Fibroblast of lung (primary cell): ENCODE results near the gene PTPN14. TPM values are rescaled to one million over a fixed set of nuclear protein-coding genes. Genes with fewer than 3 reads are reported as not detected.

Experiments
- DNase-seq, 2 donors: peaks; one replicate each; pipeline versions ENCODE4 v3.0.0 to v3.0.0-alpha.2; 2010; ENCODE audit warnings: low read depth in 2 of 2
- H2AFZ ChIP-seq: 2 replicates; pipeline ENCODE4 v1.5.1; 2012; ENCODE audit warnings: low read length, control low read depth, inconsistent platforms
- H3K27ac ChIP-seq: 2 replicates; pipeline ENCODE4 v1.5.1; 2011; ENCODE audit warnings: low read length, control low read depth; ENCODE audit not compliant: insufficient read depth
- H3K27me3 ChIP-seq: 2 replicates; pipeline ENCODE4 v1.5.1; 2011; ENCODE audit warnings: mild to moderate bottlenecking, low read length; ENCODE audit not compliant: control insufficient read depth, insufficient read depth
- H3K36me3 ChIP-seq: 2 replicates; pipeline ENCODE4 v1.5.1; 2011; ENCODE audit warnings: low read length; ENCODE audit not compliant: control insufficient read depth, insufficient read depth
- H3K4me1 ChIP-seq: 2 replicates; pipeline ENCODE4 v1.5.1; 2011; ENCODE audit warnings: low read length; ENCODE audit not compliant: control insufficient read depth, insufficient read depth; ENCODE audit errors: extremely low read depth
- H3K4me2 ChIP-seq: 2 replicates; pipeline ENCODE4 v1.5.1; 2011; ENCODE audit warnings: low read length, control low read depth; ENCODE audit not compliant: insufficient read depth; ENCODE audit errors: extremely low read depth
- H3K4me3 ChIP-seq, 4 experiments: fragments of 200-600 bp in 1 of 4; sonication (generic) in 1 of 4; replicated peaks in 1 of 4; 2 replicates each; pipeline ENCODE4 v1.5.1; 2011 to 2016; ENCODE audit warnings: low read length in 4 of 4, low read depth in 3 of 4, mild to moderate bottlenecking in 3 of 4, control low read depth in 2 of 4, inconsistent platforms in 1 of 4, mixed read lengths in 1 of 4; ENCODE audit not compliant: insufficient read depth in 1 of 4; ENCODE audit errors: control extremely low read depth in 1 of 4
- H3K79me2 ChIP-seq: 2 replicates; pipeline ENCODE4 v1.5.1; 2012; ENCODE audit warnings: mild to moderate bottlenecking, low read length, inconsistent platforms; ENCODE audit not compliant: control insufficient read depth, insufficient read depth
- H3K9ac ChIP-seq: 2 replicates; pipeline ENCODE4 v1.5.1; 2011; ENCODE audit warnings: mild to moderate bottlenecking, low read length, control low read depth; ENCODE audit not compliant: insufficient read depth
- H3K9me3 ChIP-seq: 2 replicates; pipeline ENCODE4 v1.5.1; 2012; ENCODE audit warnings: low read depth, low read length; ENCODE audit not compliant: control insufficient read depth, insufficient read depth
- H4K20me1 ChIP-seq: 2 replicates; pipeline ENCODE4 v1.5.1; 2011; ENCODE audit warnings: low read length; ENCODE audit not compliant: control insufficient read depth, insufficient read depth; ENCODE audit errors: extremely low read depth
- CTCF ChIP-seq, 2 donors: IDR thresholded peaks in 1 of 2; conservative IDR thresholded peaks in 1 of 2; 1 replicate in 1 of 2; 2 replicates in 1 of 2; pipeline ENCODE4 v1.5.1; 2011 to 2012; ENCODE audit warnings: low read length in 2 of 2, control low read depth in 1 of 2, inconsistent platforms in 1 of 2, low read depth in 1 of 2, mild to moderate bottlenecking in 1 of 2
- EZH2 ChIP-seq: IDR thresholded peaks from 2 replicates; pipeline ENCODE4 v1.5.1; 2012; ENCODE audit warnings: low read length, control low read depth, mild to moderate bottlenecking; ENCODE audit errors: missing control alignments
- polyA plus RNA-seq, 2 donors: library from polyadenylated mRNA; depleted of rRNA in 1 of 2; stranded (reverse) in 1 of 2; unstranded in 1 of 2; fragments of >200 nt; gene quantifications; 2 replicates each; pipeline ENCODE4 v1.2.1, GENCODE V29; 2011 to 2012; ENCODE audit warnings: missing spikeins in 1 of 2
- total RNA-seq: library from RNA; depleted of rRNA; stranded (reverse); fragments of >200 nt; gene quantifications from 2 replicates; pipeline ENCODE4 v1.2.1, GENCODE V29; 2014

The PTPN14 gene
- total and polyA plus RNA-seq, 2 donors (not counting 1 experiment from before 2014, with no cell fraction given) = 38.7 to 56.1 TPM

- Histone ChIP-seq H3K27me3 (no peaks in the 10 kb centered on the region), H3K9ac (no peak overlapping the region), H3K4me3 (no peak overlapping the region), H3K9me3 (no peaks in the 10 kb centered on the region), H3K79me2 (no peaks in the 10 kb centered on the region), H3K4me2 (no peak overlapping the region), H3K36me3 (no peaks in the 10 kb centered on the region), H3K4me1 (peaks cover 2% of the 10 kb centered on the region), H2AFZ (no peak overlapping the region), H3K27ac (no peak overlapping the region), H4K20me1 (no peaks in the 10 kb centered on the region)
- TF ChIP-seq CTCF (conservative IDR thresholded peaks at IDR 0.05 in 1 of 2, IDR thresholded peaks at IDR 0.05 in 1 of 2; ENCODE audit: low read depth in 1 of 2, low read length in 2 of 2) (peak; percentile 6 to 19), EZH2 (no peak)
- DNase-seq = no peak
Observed at GRCh38 chr1:214317734-214318133, 233.7 kb downstream of the PTPN14 start.

DNA sequence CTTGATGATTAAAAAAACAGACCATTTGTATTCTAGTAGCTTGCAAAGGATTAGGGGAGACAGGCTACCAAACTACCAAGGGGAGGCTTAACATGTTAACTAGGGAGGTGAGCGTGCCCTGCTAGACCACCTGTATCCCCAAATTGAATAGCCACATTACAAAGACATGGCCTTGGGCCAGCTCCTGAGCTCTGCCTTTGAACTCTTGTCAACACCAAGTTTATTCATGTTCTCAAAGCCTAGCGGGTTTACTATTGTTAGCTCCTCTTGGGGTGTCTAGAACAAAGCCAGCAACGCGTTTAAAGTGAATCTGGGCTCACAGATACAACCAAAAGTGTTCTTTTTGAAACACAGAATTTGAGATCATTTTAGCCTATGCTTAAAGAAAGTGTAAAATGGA lies 234.1 kb downstream of the PTPN14 start:
- TF ChIP-seq EZH2 (no peak), CTCF (conservative IDR thresholded peaks at IDR 0.05 in 1 of 2, IDR thresholded peaks at IDR 0.05 in 1 of 2; ENCODE audit: low read depth in 1 of 2, low read length in 2 of 2) (no peak)
- Histone ChIP-seq H3K4me2 (no peak overlapping the region), H3K36me3 (no peaks in the 10 kb centered on the region)

GRCh38 chr1:214316593-214316992 lies 234.8 kb downstream of the PTPN14 start:
- DNase-seq = peak in 1 of 2 donors; percentile 66
- Histone ChIP-seq H3K36me3 (no peaks in the 10 kb centered on the region), H3K4me1 (peaks cover 2% of the 10 kb centered on the region), H3K27ac (no peak overlapping the region), H4K20me1 (no peaks in the 10 kb centered on the region), H3K27me3 (no peaks in the 10 kb centered on the region), H3K4me3 (no peak overlapping the region), H3K9ac (no peak overlapping the region), H2AFZ (no peak overlapping the region), H3K4me2 (no peak overlapping the region), H3K79me2 (no peaks in the 10 kb centered on the region), H3K9me3 (no peaks in the 10 kb centered on the region)
- TF ChIP-seq CTCF (conservative IDR thresholded peaks at IDR 0.05 in 1 of 2, IDR thresholded peaks at IDR 0.05 in 1 of 2; ENCODE audit: low read depth in 1 of 2, low read length in 2 of 2) = no peak
- TF ChIP-seq EZH2 = no peak

More for the DNA sequence above, 234.1 kb downstream of the PTPN14 start:
- no peaks in the 10 kb centered on the region for H3K79me2 ChIP-seq
- DNase-seq = no peak
- H3K4me1 ChIP-seq = peaks cover 2% of the 10 kb centered on the region
- H3K9me3 ChIP-seq = no peaks in the 10 kb centered on the region
- no peaks in the 10 kb centered on the region for H4K20me1 ChIP-seq
- no peak overlapping the region for H3K9ac ChIP-seq
- H2AFZ ChIP-seq = no peak overlapping the region
- H3K4me3 ChIP-seq = no peak overlapping the region
- no peak overlapping the region for H3K27ac ChIP-seq
- no peaks in the 10 kb centered on the region for H3K27me3 ChIP-seq
